ENCODE data around the gene KYAT1.
A peak's percentile ranks its signal among the peaks of the same experiment; 100 is the strongest.

KYAT1 gene

DNA sequence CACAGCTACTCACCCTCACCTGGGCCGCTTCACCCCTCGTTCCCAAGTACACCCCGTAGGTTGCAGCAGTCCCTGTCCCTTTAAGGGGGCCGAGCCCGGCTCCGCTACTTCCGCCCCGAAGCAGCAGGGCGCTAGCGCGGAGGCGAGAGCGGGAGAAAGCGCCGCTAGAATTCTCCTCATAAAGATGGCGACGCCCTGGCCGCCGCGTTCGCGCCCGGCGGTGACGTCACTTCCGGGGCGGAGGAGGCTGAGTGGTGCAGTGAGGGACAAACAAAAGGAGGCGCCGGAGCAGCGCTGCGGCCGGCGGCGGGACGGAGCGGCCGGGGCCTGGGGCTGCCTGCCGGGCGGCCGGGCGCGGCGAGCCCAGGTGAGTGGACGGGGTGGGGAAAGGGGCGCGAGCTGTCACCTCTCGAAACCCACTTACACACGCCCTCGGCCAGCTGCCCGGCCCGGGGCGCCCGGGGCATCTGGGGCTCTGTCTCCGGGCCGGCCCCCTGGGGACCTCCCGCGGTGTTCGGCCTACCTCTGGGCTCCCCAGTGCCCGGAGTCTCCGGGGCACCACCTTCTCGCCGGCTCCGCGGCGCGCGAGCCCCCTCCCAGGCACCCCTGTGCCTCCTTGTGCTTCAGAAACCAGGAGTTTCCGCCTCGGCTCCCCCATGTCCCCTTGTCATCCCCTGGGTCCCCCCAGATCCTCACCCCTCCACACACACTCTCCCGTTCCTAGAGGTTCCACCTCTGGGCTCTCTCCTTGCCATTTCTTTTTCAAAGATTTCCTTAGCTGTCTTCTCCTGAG, at the start of gene KYAT1, which contains the start of gene LRRC8A:
Gene KYAT1, minus strand, starts transcription at position 67 of the 793 bp plus-strand sequence. CDS start 36,545 bp downstream, outside the sequence.
Gene LRRC8A, plus strand, starts transcription at position 250 of the 793 bp plus-strand sequence. CDS start 25,032 bp downstream, outside the sequence.
- DNase-seq, result peak; percentile 97

- no peak for DNase-seq
Observed at GRCh38 chr9:128929560-128929959, 47.8 kb upstream of the KYAT1 start.

- DNase-seq, result peak; percentile 13
Observed at GRCh38 chr9:128928624-128929023, 46.9 kb upstream of the KYAT1 start.

GRCh38 chr9:128927731-128928411, 46.1 kb upstream of the KYAT1 start:
- peak; percentile 62 for DNase-seq

GRCh38 chr9:128923493-128923883, 41.7 kb upstream of the KYAT1 start:
- peak; percentile 11 for DNase-seq

- peak; percentile 61 for DNase-seq
Observed at GRCh38 chr9:128921881-128922763, 40.4 kb upstream of the KYAT1 start.

GRCh38 chr9:128920381-128921058, 38.8 kb upstream of the KYAT1 start, which contains the start of gene PHYHD1:
PHYHD1 (plus strand) TSS chr9:128920982; CDS start chr9:128922324, 1,342 bp downstream.
- DNase-seq, result peak; percentile 96

GRCh38 chr9:128919402-128920089, 37.8 kb upstream of the KYAT1 start:
- no peak for DNase-seq

DNA sequence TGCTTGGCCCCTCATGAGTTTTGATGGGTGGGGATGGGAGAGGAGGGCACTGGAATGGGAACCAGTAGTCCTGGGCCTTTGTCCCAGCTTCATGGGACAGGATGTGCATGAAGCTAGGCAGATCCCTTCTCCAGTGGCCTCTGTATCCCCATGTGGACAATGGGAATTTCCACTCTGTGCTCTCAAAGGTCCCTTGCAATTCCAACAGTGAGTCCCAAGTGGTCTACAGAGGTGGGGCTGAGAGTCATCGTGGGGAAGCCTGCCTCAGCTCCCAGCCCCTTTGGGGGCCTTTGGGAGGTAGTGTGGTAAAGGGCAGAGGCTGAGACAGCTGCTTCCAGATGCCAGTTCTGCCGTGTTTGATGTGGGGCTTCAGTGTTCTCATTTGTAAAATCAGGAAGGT, 37.2 kb upstream of the KYAT1 start:
- no peak for DNase-seq

DNA sequence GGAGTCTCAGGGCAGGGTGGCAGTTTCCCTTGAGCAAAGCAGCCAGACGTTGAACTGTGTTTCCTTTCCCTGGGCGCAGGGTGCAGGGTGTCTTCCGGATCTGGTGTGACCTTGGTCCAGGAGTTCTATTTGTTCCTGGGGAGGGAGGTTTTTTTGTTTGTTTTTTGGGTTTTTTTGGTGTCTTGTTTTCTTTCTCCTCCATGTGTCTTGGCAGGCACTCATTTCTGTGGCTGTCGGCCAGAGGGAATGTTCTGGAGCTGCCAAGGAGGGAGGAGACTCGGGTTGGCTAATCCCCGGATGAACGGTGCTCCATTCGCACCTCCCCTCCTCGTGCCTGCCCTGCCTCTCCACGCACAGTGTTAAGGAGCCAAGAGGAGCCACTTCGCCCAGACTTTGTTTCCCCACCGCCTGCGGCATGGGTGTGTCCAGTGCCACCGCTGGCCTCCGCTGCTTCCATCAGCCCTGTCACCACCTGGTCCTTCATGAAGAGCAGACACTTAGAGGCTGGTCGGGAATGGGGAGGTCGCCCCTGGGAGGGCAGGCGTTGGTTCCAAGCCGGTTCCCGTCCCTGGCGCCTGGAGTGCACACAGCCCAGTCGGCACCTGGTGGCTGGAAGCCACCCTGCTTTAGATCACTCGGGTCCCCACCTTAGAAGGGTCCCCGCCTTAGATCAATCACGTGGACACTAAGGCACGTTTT, 35.5 kb upstream of the KYAT1 start:
- no peak for DNase-seq

GRCh38 chr9:128916745-128917144, 35.0 kb upstream of the KYAT1 start:
- DNase-seq, result no peak

DNA sequence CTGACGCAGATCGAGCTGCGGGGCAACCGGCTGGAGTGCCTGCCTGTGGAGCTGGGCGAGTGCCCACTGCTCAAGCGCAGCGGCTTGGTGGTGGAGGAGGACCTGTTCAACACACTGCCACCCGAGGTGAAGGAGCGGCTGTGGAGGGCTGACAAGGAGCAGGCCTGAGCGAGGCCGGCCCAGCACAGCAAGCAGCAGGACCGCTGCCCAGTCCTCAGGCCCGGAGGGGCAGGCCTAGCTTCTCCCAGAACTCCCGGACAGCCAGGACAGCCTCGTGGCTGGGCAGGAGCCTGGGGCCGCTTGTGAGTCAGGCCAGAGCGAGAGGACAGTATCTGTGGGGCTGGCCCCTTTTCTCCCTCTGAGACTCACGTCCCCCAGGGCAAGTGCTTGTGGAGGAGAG, 34.5 kb upstream of the KYAT1 start:
- no peak for DNase-seq

GRCh38 chr9:128913995-128914772, 32.4 kb upstream of the KYAT1 start:
- DNase-seq, result no peak

DNA sequence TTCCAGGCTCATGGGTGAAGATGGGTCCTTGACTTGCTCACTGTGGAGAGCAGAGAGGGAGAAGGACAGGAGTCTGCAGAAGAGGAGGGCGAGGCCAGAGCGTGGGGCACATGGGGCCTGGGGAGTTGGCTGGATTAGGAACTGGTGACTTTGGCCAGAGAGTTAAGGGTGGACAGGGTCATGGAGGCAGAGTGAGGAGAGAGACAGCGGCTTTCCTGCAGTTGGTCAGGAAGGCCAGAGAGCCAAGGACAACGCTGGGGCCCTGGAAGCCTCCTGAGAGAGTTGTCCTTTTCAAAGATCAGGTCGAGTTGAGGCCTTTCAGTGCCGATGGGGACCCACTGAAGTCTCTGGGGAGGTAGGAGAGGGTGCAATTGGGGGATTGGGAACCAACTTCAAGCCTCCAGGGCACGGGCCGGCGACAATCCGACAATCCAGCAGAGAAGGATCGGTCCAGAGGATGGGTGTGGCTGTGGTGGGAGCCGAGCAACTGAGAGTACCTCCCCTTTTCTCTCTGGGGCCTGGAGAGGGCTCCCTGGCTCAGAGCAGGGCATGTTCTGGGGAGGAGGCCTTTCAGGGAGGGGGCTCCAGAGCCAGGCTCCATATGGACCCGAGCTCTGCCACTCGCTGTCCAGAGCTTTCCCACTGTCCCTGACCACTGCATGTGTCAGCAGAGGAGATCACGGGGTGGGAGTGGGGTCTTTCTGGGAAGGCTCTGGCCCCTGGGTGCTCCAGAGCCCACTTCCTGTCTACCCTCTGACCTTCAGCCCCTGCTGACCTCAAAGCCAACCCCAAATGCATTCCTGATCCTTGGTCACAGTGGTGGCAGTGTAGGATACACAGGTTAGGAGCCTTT, 31.5 kb upstream of the KYAT1 start:
- DNase-seq, result no peak

DNA sequence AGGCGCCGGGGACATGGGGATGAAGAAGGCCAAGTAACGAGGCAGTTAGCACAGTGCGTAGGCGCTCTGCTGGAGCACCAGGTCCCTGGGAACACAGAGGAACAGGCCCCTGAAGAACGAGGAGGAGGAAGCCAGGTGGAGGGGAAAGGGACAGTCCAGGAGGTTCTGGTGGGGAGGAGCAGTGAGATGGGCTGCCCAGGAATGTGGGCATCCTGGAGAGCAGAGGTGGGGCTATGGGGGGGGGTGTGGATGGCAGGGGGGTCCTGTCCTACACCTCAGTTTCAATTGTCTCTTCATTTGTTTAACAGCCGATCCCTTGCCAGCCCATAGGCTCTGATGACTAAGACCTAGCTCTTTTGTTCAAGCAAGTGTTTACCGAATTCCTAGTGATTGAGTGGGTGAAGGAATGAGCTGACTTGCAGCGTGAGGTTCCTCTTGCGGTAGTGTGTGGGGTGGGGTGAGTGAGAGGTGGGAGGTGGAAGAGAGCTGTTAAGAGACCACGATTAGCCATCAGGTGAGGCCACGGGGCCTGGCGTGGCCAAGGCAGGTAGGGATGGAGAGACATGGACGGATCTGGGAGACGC, 30.6 kb upstream of the KYAT1 start:
- DNase-seq, result no peak

DNA sequence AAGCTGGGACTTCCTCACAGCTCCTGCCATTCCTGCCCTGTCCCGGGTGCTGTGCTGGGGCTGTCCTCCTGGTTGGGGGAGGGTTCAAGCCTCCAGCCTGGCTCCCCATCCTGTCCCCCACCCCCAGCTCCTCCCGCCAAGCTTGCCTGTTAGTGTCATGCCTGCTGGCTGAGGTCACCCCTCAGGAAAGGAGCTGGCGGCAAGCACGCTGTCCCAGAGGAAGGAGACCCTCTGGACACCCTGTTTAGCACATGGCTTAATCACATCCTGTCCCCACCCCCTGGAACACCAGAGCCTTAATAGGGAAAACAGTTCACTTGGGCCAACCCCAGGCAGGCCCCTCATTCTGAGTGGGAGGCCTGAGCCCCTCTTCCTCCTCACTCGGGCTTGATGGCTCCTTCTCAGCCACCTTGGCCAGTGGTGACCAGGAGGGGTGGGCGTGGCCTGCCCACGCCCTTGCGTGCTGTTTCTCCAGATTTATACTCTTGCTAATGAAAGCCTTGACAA, 29.8 kb upstream of the KYAT1 start:
- no peak for DNase-seq

- no peak for DNase-seq
Observed at GRCh38 chr9:128910906-128911305, 29.2 kb upstream of the KYAT1 start.

GRCh38 chr9:128909859-128910258, 28.1 kb upstream of the KYAT1 start:
- no peak for DNase-seq

GRCh38 chr9:128908372-128908771, 26.6 kb upstream of the KYAT1 start:
- DNase-seq, result no peak
